HuH-7 (cell line): Measurements from ENCODE around the gene GULP1.

ENCODE experiments used
- DNase-seq: peaks from one replicate; pipeline ENCODE4 v3.0.0; 2011; ENCODE audit warnings: low spot score

GULP1 gene

GRCh38 chr2:188473306-188473705 is 181.6 kb downstream of the GULP1 start:
- no peak for DNase-seq

- no peak for DNase-seq
These were observed 182.6 kb downstream of the GULP1 start for GRCh38 chr2:188474316-188474715.

GRCh38 chr2:188475945-188476344 is 184.3 kb downstream of the GULP1 start:
- no peak for DNase-seq

GRCh38 chr2:188477564-188478103 is 186.0 kb downstream of the GULP1 start:
- no peak for DNase-seq

GRCh38 chr2:188478724-188479123 is 187.1 kb downstream of the GULP1 start:
- DNase-seq, result no peak

- no peak for DNase-seq
These were observed 189.8 kb downstream of the GULP1 start for GRCh38 chr2:188481474-188481873.

- DNase-seq, result no peak
These were observed 193.8 kb downstream of the GULP1 start for GRCh38 chr2:188485496-188485895.

GRCh38 chr2:188492751-188493150 is 201.1 kb downstream of the GULP1 start:
- no peak for DNase-seq

- DNase-seq, result no peak
These were observed 203.2 kb downstream of the GULP1 start for GRCh38 chr2:188494906-188495305.

GRCh38 chr2:188495969-188496431 is 204.3 kb downstream of the GULP1 start:
- no peak for DNase-seq

- DNase-seq, result no peak
These were observed 206.1 kb downstream of the GULP1 start for GRCh38 chr2:188497726-188498125.

GRCh38 chr2:188503975-188504374 is 212.3 kb downstream of the GULP1 start:
- no peak for DNase-seq

- no peak for DNase-seq
These were observed 215.2 kb downstream of the GULP1 start for GRCh38 chr2:188506843-188507242.

- no peak for DNase-seq
These were observed 219.7 kb downstream of the GULP1 start for GRCh38 chr2:188511346-188511745.

GRCh38 chr2:188512456-188512855 is 220.8 kb downstream of the GULP1 start:
- DNase-seq, result no peak

- DNase-seq, result no peak
These were observed 224.2 kb downstream of the GULP1 start for GRCh38 chr2:188515918-188516317.

- no peak for DNase-seq
These were observed 226.0 kb downstream of the GULP1 start for GRCh38 chr2:188517549-188518215.

GRCh38 chr2:188518381-188518780 is 226.7 kb downstream of the GULP1 start:
- no peak for DNase-seq

GRCh38 chr2:188519136-188519535 is 227.5 kb downstream of the GULP1 start:
- DNase-seq, result no peak

- no peak for DNase-seq
These were observed 230.8 kb downstream of the GULP1 start for GRCh38 chr2:188522517-188522916.

GRCh38 chr2:188523919-188524318 is 232.2 kb downstream of the GULP1 start:
- DNase-seq, result no peak

GRCh38 chr2:188524519-188525113 is 232.9 kb downstream of the GULP1 start:
- DNase-seq, result peak; percentile 11

GRCh38 chr2:188526701-188527100 is 235.0 kb downstream of the GULP1 start:
- no peak for DNase-seq

- no peak for DNase-seq
These were observed 235.5 kb downstream of the GULP1 start for GRCh38 chr2:188527141-188527540.
